Liver (tissue), 9 donors: Measurements from ENCODE around the gene ADCY9. TPM values are rescaled to one million over a fixed set of nuclear protein-coding genes. Genes with fewer than 3 reads are reported as not detected.

Source experiments
- DNase-seq: peaks from one replicate; pipeline ENCODE4 v3.0.0-alpha.2; 2017; ENCODE audit warnings: low spot score
- H3K27ac ChIP-seq, 2 donors: one replicate each; pipeline ENCODE4 v1.7.0; 2013; ENCODE audit warnings: inconsistent platforms in 2 of 2, low read length in 2 of 2, control low read depth in 1 of 2, low read depth in 1 of 2, mild to moderate bottlenecking in 1 of 2
- H3K27me3 ChIP-seq, 4 donors: one replicate each; pipeline versions ENCODE4 v1.6.1 to v1.7.0; 2013; ENCODE audit warnings: low read length in 3 of 4, inconsistent platforms in 1 of 4, mild to moderate bottlenecking in 1 of 4, moderate library complexity in 1 of 4; ENCODE audit not compliant: control insufficient read depth in 4 of 4, insufficient read depth in 4 of 4
- H3K36me3 ChIP-seq, 4 donors: one replicate each; pipeline versions ENCODE4 v1.6.1 to v1.7.0; 2013; ENCODE audit warnings: low read length in 3 of 4, mild to moderate bottlenecking in 3 of 4, low read depth in 1 of 4, moderate library complexity in 1 of 4; ENCODE audit not compliant: control insufficient read depth in 4 of 4, insufficient read depth in 3 of 4
- H3K4me1 ChIP-seq, 4 donors: one replicate each; pipeline versions ENCODE4 v1.6.1 to v1.7.0; 2013; ENCODE audit warnings: low read length in 3 of 4, mild to moderate bottlenecking in 3 of 4, moderate library complexity in 1 of 4; ENCODE audit not compliant: control insufficient read depth in 4 of 4, insufficient read depth in 4 of 4
- H3K4me3 ChIP-seq, 3 donors: one replicate each; pipeline versions ENCODE4 v1.6.1 to v1.7.0; 2013; ENCODE audit warnings: low read length in 3 of 3, control low read depth in 1 of 3, low read depth in 1 of 3, mild to moderate bottlenecking in 1 of 3
- H3K9ac ChIP-seq, 2 donors: one replicate each; pipeline ENCODE4 v1.7.0; 2013; ENCODE audit warnings: low read length in 2 of 2, mild to moderate bottlenecking in 2 of 2, moderate library complexity in 2 of 2, control low read depth in 1 of 2, low read depth in 1 of 2
- H3K9me3 ChIP-seq, 4 donors: one replicate each; pipeline versions ENCODE4 v1.6.1 to v1.7.0; 2013; ENCODE audit warnings: low read length in 3 of 4; ENCODE audit not compliant: control insufficient read depth in 4 of 4
- EGR1 ChIP-seq, 2 donors: IDR thresholded peaks; 2 replicates each; pipeline ENCODE4 v1.6.1; 2016 to 2018; ENCODE audit warnings: antibody characterized with exemption in 2 of 2, low read depth in 2 of 2
- FOXA2 ChIP-seq: IDR thresholded peaks from 2 replicates; pipeline ENCODE4 v1.6.1; 2016; ENCODE audit warnings: antibody characterized with exemption
- GABPA ChIP-seq, 2 donors: IDR thresholded peaks in 1 of 2; conservative IDR thresholded peaks in 1 of 2; 2 replicates each; pipeline ENCODE4 v1.6.1; 2016; ENCODE audit warnings: antibody characterized with exemption in 2 of 2, mild to moderate bottlenecking in 1 of 2, moderate library complexity in 1 of 2
- HNF4A ChIP-seq, 2 donors: conservative IDR thresholded peaks; 2 replicates each; pipeline ENCODE4 v1.6.1; 2016; ENCODE audit warnings: antibody characterized with exemption in 2 of 2, mild to moderate bottlenecking in 2 of 2
- HNF4G ChIP-seq: IDR thresholded peaks from 2 replicates; pipeline ENCODE4 v1.6.1; 2016; ENCODE audit warnings: antibody characterized with exemption
- NR2F2 ChIP-seq: IDR thresholded peaks from 2 replicates; pipeline ENCODE4 v1.6.1; 2016; ENCODE audit warnings: antibody characterized with exemption
- RAD21 ChIP-seq, 2 donors: IDR thresholded peaks; 2 replicates each; pipeline ENCODE4 v1.6.1; 2016; ENCODE audit warnings: antibody characterized with exemption in 2 of 2, mild to moderate bottlenecking in 2 of 2
- RXRA ChIP-seq, 2 donors: IDR thresholded peaks; 2 replicates each; pipeline ENCODE4 v1.6.1; 2017 to 2018; ENCODE audit warnings: antibody characterized with exemption in 2 of 2, mild to moderate bottlenecking in 1 of 2
- SP1 ChIP-seq: IDR thresholded peaks from 2 replicates; pipeline ENCODE4 v1.6.1; 2018; ENCODE audit warnings: antibody characterized with exemption, mild to moderate bottlenecking
- TAF1 ChIP-seq: conservative IDR thresholded peaks from 2 replicates; pipeline ENCODE4 v1.6.1; 2016; ENCODE audit warnings: antibody characterized with exemption, mild to moderate bottlenecking
- YY1 ChIP-seq: IDR thresholded peaks from 2 replicates; pipeline ENCODE4 v1.6.1; 2016; ENCODE audit warnings: antibody characterized with exemption, mild to moderate bottlenecking
- WGBS: extraction: QIAGEN DNeasy Blood & Tissue Kit; methylation state at CpG from one replicate; pipeline ENCODE4 v1.1.7; 2013; 5-methylcytosine and 5-hydroxymethylcytosine counted together
- polyA plus RNA-seq, 2 donors: library from polyadenylated mRNA; stranded (reverse) in 1 of 2; unstranded in 1 of 2; fragments of 200-250 nt in 1 of 2; fragments of >200 nt in 1 of 2; fragmentation: Nextera tagmentation in 1 of 2; extraction: Ambion mirVana in 1 of 2; gene quantifications; one replicate each; pipeline versions ENCODE4 v1.2.1 to v1.2.3, GENCODE V29; 2013 to 2015
- total RNA-seq, 2 donors: library from RNA; depleted of rRNA; stranded (reverse); fragments of >200 nt; gene quantifications; one replicate each; pipeline ENCODE4 v1.2.3, GENCODE V29; 2014
- TF ChIP-seq, protein P1 (sequence below): IDR thresholded peaks from 2 replicates; pipeline ENCODE4 v1.6.1; 2016; ENCODE audit warnings: antibody characterized with exemption
- TF ChIP-seq, protein P2 (sequence below): fragments of 150-350 bp; IDR thresholded peaks from 2 replicates; pipeline ENCODE4 v1.5.1; 2017; ENCODE audit warnings: improper control_type of control experiment, low read depth, low read length; ENCODE audit not compliant: missing input control
- TF ChIP-seq, protein P3 (sequence below): IDR thresholded peaks from 2 replicates; pipeline ENCODE4 v1.6.1; 2016; ENCODE audit warnings: antibody characterized with exemption
- TF ChIP-seq, protein P4 (sequence below): IDR thresholded peaks from 2 replicates; pipeline ENCODE4 v1.6.1; 2016; ENCODE audit warnings: antibody characterized with exemption
- TF ChIP-seq, protein P5 (sequence below): IDR thresholded peaks from 2 replicates; pipeline ENCODE4 v1.6.1; 2016; ENCODE audit warnings: antibody characterized with exemption, mild to moderate bottlenecking
- donor health status: healthy.
- donor health status: healthy.
- donor health status: healthy.
- donor health status: healthy.
- donor health status: healthy.

Gene ADCY9
- total and polyA plus RNA-seq, 4 donors = 3.6 to 25.1 (median 11.0) TPM

DNA sequence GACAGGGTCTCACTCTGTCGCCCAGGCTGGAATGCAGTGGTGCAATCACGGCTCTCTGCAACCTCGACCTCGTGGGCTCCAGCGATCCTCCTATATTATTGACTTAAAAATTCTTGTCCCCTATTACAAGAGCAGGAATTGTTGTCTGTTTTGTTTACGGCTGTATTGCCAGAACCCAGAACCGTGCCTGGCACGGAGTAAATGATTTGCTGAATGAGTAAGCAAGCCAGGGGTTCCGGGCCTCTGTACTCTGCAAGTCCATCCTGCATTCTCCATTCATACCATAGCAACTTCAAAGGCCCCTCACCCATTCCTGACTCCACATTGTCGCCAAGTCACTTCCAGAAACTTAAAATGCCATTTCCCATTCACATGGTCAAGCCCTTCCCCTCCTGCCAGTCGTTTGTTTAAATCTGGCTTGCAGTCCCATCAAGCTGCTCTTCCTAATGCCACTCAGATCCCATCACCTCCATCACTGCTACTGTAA is 6.9 kb downstream of the ADCY9 start:
- no peaks in the 10 kb centered on the region for H3K36me3 ChIP-seq
- H3K4me1 ChIP-seq = peaks cover 3 to 40% (median 28%) of the 10 kb centered on the region in 4 donors
- DNase-seq = no peak
- no peak for TF ChIP-seq SP1
- TF ChIP-seq HNF4G = no peak
- no peak for TF ChIP-seq RAD21 (IDR thresholded peaks at IDR 0.05)
- TF ChIP-seq, protein P1, sequence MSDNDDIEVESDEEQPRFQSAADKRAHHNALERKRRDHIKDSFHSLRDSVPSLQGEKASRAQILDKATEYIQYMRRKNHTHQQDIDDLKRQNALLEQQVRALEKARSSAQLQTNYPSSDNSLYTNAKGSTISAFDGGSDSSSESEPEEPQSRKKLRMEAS = no peak
- 53% methylated on average over 11 of the region's 11 CpGs for WGBS
- H3K9me3 ChIP-seq = no peaks in the 10 kb centered on the region
- no peak overlapping the region for H3K4me3 ChIP-seq
- no peak overlapping the region for H3K9ac ChIP-seq
- no peaks in the 10 kb centered on the region for H3K27me3 ChIP-seq
- no peak overlapping the region for H3K27ac ChIP-seq

DNA sequence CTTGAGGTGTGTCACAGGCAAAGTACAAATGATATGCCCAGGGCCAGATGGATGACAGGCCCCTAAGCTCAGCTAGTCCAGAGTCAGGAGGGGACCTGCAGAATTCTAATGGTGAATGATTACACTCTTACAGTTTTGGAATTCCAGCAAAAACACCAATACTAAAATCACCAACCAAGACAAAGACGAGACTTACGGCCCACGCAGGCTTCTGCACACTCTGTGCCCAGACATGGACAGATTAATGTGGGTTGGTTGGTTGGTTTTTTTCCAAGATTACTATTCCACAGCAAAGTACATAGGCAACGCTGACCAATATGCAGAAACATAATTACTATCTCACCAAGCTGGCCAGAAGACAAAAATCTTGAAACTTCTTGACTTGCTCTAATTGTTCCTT is 9.7 kb downstream of the ADCY9 start:
- H3K4me1 ChIP-seq = peaks cover 3 to 24% (median 10%) of the 10 kb centered on the region in 4 donors
- TF ChIP-seq EGR1 (IDR thresholded peaks at IDR 0.05; ENCODE audit: low read depth in 2 of 2) (no peak), SP1 (no peak), YY1 (no peak), HNF4A (conservative IDR thresholded peaks at IDR 0.05) (no peak), GABPA (IDR thresholded peaks at IDR 0.05 in 1 of 2, conservative IDR thresholded peaks at IDR 0.05 in 1 of 2) (no peak), RXRA (IDR thresholded peaks at IDR 0.05) (no peak), RAD21 (IDR thresholded peaks at IDR 0.05) (no peak), TAF1 (no peak), FOXA2 (no peak), NR2F2 (no peak), HNF4G (no peak)
- TF ChIP-seq, protein P2, sequence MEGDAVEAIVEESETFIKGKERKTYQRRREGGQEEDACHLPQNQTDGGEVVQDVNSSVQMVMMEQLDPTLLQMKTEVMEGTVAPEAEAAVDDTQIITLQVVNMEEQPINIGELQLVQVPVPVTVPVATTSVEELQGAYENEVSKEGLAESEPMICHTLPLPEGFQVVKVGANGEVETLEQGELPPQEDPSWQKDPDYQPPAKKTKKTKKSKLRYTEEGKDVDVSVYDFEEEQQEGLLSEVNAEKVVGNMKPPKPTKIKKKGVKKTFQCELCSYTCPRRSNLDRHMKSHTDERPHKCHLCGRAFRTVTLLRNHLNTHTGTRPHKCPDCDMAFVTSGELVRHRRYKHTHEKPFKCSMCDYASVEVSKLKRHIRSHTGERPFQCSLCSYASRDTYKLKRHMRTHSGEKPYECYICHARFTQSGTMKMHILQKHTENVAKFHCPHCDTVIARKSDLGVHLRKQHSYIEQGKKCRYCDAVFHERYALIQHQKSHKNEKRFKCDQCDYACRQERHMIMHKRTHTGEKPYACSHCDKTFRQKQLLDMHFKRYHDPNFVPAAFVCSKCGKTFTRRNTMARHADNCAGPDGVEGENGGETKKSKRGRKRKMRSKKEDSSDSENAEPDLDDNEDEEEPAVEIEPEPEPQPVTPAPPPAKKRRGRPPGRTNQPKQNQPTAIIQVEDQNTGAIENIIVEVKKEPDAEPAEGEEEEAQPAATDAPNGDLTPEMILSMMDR = no peak
- TF ChIP-seq, protein P3, sequence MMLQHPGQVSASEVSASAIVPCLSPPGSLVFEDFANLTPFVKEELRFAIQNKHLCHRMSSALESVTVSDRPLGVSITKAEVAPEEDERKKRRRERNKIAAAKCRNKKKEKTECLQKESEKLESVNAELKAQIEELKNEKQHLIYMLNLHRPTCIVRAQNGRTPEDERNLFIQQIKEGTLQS = no peak
- TF ChIP-seq, protein P4, sequence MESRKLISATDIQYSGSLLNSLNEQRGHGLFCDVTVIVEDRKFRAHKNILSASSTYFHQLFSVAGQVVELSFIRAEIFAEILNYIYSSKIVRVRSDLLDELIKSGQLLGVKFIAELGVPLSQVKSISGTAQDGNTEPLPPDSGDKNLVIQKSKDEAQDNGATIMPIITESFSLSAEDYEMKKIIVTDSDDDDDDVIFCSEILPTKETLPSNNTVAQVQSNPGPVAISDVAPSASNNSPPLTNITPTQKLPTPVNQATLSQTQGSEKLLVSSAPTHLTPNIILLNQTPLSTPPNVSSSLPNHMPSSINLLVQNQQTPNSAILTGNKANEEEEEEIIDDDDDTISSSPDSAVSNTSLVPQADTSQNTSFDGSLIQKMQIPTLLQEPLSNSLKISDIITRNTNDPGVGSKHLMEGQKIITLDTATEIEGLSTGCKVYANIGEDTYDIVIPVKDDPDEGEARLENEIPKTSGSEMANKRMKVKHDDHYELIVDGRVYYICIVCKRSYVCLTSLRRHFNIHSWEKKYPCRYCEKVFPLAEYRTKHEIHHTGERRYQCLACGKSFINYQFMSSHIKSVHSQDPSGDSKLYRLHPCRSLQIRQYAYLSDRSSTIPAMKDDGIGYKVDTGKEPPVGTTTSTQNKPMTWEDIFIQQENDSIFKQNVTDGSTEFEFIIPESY = no peak
- TF ChIP-seq, protein P1 = no peak
- TF ChIP-seq, protein P5, sequence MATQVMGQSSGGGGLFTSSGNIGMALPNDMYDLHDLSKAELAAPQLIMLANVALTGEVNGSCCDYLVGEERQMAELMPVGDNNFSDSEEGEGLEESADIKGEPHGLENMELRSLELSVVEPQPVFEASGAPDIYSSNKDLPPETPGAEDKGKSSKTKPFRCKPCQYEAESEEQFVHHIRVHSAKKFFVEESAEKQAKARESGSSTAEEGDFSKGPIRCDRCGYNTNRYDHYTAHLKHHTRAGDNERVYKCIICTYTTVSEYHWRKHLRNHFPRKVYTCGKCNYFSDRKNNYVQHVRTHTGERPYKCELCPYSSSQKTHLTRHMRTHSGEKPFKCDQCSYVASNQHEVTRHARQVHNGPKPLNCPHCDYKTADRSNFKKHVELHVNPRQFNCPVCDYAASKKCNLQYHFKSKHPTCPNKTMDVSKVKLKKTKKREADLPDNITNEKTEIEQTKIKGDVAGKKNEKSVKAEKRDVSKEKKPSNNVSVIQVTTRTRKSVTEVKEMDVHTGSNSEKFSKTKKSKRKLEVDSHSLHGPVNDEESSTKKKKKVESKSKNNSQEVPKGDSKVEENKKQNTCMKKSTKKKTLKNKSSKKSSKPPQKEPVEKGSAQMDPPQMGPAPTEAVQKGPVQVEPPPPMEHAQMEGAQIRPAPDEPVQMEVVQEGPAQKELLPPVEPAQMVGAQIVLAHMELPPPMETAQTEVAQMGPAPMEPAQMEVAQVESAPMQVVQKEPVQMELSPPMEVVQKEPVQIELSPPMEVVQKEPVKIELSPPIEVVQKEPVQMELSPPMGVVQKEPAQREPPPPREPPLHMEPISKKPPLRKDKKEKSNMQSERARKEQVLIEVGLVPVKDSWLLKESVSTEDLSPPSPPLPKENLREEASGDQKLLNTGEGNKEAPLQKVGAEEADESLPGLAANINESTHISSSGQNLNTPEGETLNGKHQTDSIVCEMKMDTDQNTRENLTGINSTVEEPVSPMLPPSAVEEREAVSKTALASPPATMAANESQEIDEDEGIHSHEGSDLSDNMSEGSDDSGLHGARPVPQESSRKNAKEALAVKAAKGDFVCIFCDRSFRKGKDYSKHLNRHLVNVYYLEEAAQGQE = no peak
- no peak overlapping the region for H3K27ac ChIP-seq
- no peak overlapping the region for H3K9ac ChIP-seq
- no peak overlapping the region for H3K4me3 ChIP-seq
- no peaks in the 10 kb centered on the region for H3K36me3 ChIP-seq
- no peaks in the 10 kb centered on the region for H3K9me3 ChIP-seq
- no peak for DNase-seq
- no peaks in the 10 kb centered on the region for H3K27me3 ChIP-seq
- WGBS = 95% methylated on average over 4 of the region's 4 CpGs
